ENCODE data around the gene GLCCI1. TPM values are rescaled to one million over a fixed set of nuclear protein-coding genes. Genes with fewer than 3 reads are reported as not detected.

GLCCI1 gene
- total and polyA plus RNA-seq, 2 donors (not counting 3 experiments of a cell fraction or from before 2014, with no cell fraction given), result 2.3 to 5.6 TPM

DNA sequence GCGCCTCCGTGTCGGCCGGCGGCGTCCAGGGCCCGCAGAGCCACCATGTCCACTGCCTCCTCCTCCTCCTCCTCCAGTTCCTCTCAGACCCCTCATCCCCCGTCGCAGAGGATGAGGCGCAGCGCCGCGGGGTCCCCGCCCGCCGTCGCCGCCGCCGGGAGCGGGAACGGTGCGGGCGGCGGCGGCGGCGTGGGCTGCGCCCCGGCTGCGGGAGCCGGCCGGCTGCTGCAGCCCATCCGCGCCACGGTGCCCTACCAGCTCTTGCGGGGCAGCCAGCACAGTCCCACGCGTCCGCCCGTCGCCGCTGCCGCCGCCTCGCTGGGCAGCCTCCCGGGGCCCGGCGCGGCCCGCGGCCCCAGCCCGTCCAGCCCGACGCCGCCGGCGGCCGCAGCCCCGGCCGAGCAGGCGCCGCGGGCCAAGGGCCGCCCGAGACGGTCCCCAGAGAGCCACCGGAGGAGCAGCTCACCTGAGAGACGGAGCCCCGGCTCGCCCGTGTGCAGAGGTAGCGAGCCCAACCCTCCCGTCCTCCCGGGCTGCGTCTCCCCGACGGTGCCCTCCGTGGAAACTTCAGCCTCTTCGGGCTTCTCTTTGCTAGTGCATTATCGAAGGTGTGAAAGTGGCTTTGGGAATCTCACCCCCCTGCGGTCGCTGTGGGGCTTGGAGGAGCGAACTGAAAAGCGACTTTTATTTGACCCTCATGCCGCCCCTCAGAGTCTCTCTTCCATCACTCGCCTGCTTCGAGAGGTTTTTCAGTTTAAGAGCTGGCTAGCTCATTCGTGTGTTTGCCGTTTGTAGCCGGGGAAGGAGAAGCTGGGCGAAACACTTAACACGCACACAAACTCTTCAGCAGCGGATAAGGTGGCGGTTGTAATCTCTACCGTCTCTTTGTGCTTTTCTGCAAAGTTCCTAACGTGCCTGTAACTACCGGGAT is 975 bp downstream of the GLCCI1 start:
- POLR2A ChIA-PET, result interaction anchor here (0.6 kb wide), 1 partner anchor 324 kb away, joined by 4 read pairs; no protein-coding TSS in a partner anchor
- FAIRE-seq, result peak; percentile 68

More for the DNA sequence above, 975 bp downstream of the GLCCI1 start:
- Histone ChIP-seq H3K4me2 (ENCODE audit: insufficient read depth, low read length) (peak overlapping the region; percentile 96), H3K27me3 (ENCODE audit: control insufficient read depth in 2 of 2, insufficient read depth in 2 of 2, low read length in 2 of 2) (no peaks in the 10 kb centered on the region), H3K4me1 (ENCODE audit: control insufficient read depth, extremely low read depth, insufficient read depth, low read length) (peaks cover 10% of the 10 kb centered on the region), H3K27ac (ENCODE audit: insufficient read depth, low read depth, low read length) (no peak overlapping the region), H3K9me3 (replicated peaks; ENCODE audit: control insufficient read depth, insufficient read depth, low read length) (no peaks in the 10 kb centered on the region), H3K9me1 (replicated peaks; ENCODE audit: control insufficient read depth, extremely low read depth, insufficient read depth, low read length) (no peaks in the 10 kb centered on the region), H3K36me3 (ENCODE audit: control insufficient read depth in 2 of 2, extremely low read depth in 1 of 2, insufficient read depth in 2 of 2, low read length in 2 of 2) (no peaks in the 10 kb centered on the region), H3K9ac (replicated peaks; ENCODE audit: extremely low read depth, insufficient read depth, low read length) (peak overlapping the region; percentile 59), H3K79me2 (ENCODE audit: control insufficient read depth, insufficient read depth, low read length) (no peaks in the 10 kb centered on the region), H2AFZ (ENCODE audit: low read depth, low read length) (peak overlapping the region; percentile 60), H3K4me3 (replicated peaks in 1 of 3; ENCODE audit: insufficient read depth in 1 of 3, low read depth in 1 of 3, low read length in 3 of 3) (peak overlapping the region; percentile 61 to 80 (median 70)), H4K20me1 (replicated peaks; ENCODE audit: control insufficient read depth, extremely low read depth, insufficient read depth, low read length) (no peaks in the 10 kb centered on the region)
- BruUV-seq (replicated peaks), result no TSS peak
- intact Hi-C loops (cut with micrococcal nuclease) (loop anchor here (2.0 to 5.0 kb wide), 4 partner anchors 67 to 272 kb away; no protein-coding TSS in a partner anchor), dilution Hi-C loops (cut with MboI; ENCODE audit: extremely low pct_ligation_motif_present, low sequenced_read_pairs) (no loop called here)
- DNase-seq (ENCODE audit: low read depth, low spot score), result peak; percentile 61
- CTCF ChIA-PET, result interaction anchor here (0.8 to 6.9 kb wide), 10 partner anchors 10 to 288 kb away, joined by 3 to 41 read pairs (median 4); no protein-coding TSS in a partner anchor
- no peak for TF ChIP-seq EZH2 (IDR thresholded peaks at IDR 0.05; ENCODE audit: borderline replicate concordance, low read depth, low read length, severe bottlenecking)
- TF ChIP-seq FOS (IDR thresholded peaks at IDR 0.05; ENCODE audit: borderline replicate concordance, insufficient read depth, low read length), result no peak
- TF ChIP-seq POLR2AphosphoS5 (IDR thresholded peaks at IDR 0.05; ENCODE audit: insufficient read depth, low read depth, low read length), result no peak
- peak in 1 of 2 donors; percentile 6 for TF ChIP-seq CTCF (IDR thresholded peaks at IDR 0.05; ENCODE audit: extremely low read depth in 1 of 2, insufficient read depth in 1 of 2, low read depth in 1 of 2, low read length in 2 of 2)
